HepG2 (cell line): ENCODE data around the gene NEK6. TPM values are rescaled to one million over a fixed set of nuclear protein-coding genes. Genes with fewer than 3 reads are reported as not detected.

Experiments used
- ATAC-seq: fragments of 200-7000 bp; cut with Tn5 transposase; 3 replicates; pipeline ENCODE4 v1.9.1; 2020; ENCODE audit warnings: mild to moderate bottlenecking, moderate library complexity
- BruUV-seq: library from RNA; stranded (reverse); fragments of 400-500 nt; replicated peaks from 2 replicates; lab custom pipeline; 2021; lab: Mats Ljungman, UMichigan
- CTCF ChIA-PET: fragments of 300-600 bp; formaldehyde crosslinking; extraction: SDS; loops from one replicate; lab custom pipeline; 2021; ENCODE audit warnings: low total read pairs, inconsistent platforms, low intra/inter-chr PET ratio; lab: Yijun Ruan, JAX
- POLR2A ChIA-PET: fragments of 350-600 bp; sonication (Branson Sonifier 250); formaldehyde crosslinking; loops from one replicate; lab custom pipeline; 2020; ENCODE audit warnings: antibody characterized with exemption, inconsistent platforms; lab: Yijun Ruan, JAX
- DNase-seq: peaks from one replicate; pipeline ENCODE4 v3.0.0-alpha.2; 2015; ENCODE audit warnings: low spot score
- FAIRE-seq: peaks from 3 replicates; lab custom pipeline; 2011; peaks lifted over from hg19 to GRCh38; lab: Jason Lieb, UNC
- H2AFZ ChIP-seq: one replicate; pipeline ENCODE4 v1.6.1; 2011; ENCODE audit warnings: low read length, inconsistent platforms
- H3K27ac ChIP-seq: fragments of 300-600 bp; 3 replicates; pipeline ENCODE4 v1.8.0; 2011; ENCODE audit warnings: mixed run types, mild to moderate bottlenecking, mixed read lengths, low read length, inconsistent platforms; ENCODE audit not compliant: insufficient read depth; ENCODE audit errors: extremely low read length
- H3K27me3 ChIP-seq, 2 experiments: fragments of 200-600 bp in 1 of 2; 2 replicates in 1 of 2; 3 replicates in 1 of 2; pipeline versions ENCODE4 v1.6.0 to v1.8.0; 2011; ENCODE audit warnings: low read length in 2 of 2, mild to moderate bottlenecking in 2 of 2, moderate library complexity in 2 of 2, inconsistent platforms in 1 of 2; ENCODE audit not compliant: insufficient read depth in 2 of 2, control insufficient read depth in 1 of 2
- H3K36me3 ChIP-seq, 2 experiments: fragments of 200-600 bp in 1 of 2; replicated peaks in 1 of 2; 2 replicates in 1 of 2; 3 replicates in 1 of 2; pipeline versions ENCODE4 v1.5.1 to v1.8.0; 2011; ENCODE audit warnings: low read length in 2 of 2, inconsistent platforms in 1 of 2; ENCODE audit not compliant: insufficient read depth in 2 of 2, control insufficient read depth in 1 of 2
- H3K4me1 ChIP-seq: 2 replicates; pipeline ENCODE4 v1.5.1; 2012; ENCODE audit warnings: low read length, inconsistent platforms; ENCODE audit not compliant: insufficient read depth
- H3K4me2 ChIP-seq: 2 replicates; pipeline ENCODE4 v1.6.0; 2011; ENCODE audit warnings: low read depth, low read length, inconsistent platforms
- H3K4me3 ChIP-seq, 3 experiments: fragments of 200-600 bp in 1 of 3; sonication (generic), shearing (Covaris generic) in 1 of 3; replicated peaks in 1 of 3; 2 replicates each; pipeline ENCODE4 v1.5.1; 2011 to 2016; ENCODE audit warnings: low read length in 3 of 3, inconsistent platforms in 2 of 3, low read depth in 2 of 3, mild to moderate bottlenecking in 2 of 3, control low read depth in 1 of 3, mixed read lengths in 1 of 3; ENCODE audit not compliant: insufficient read depth in 1 of 3
- H3K79me2 ChIP-seq: one replicate; pipeline ENCODE4 v1.6.1; 2011; ENCODE audit warnings: low read length, inconsistent platforms; ENCODE audit not compliant: insufficient read depth
- H3K9ac ChIP-seq: 2 replicates; pipeline ENCODE4 v1.6.0; 2011; ENCODE audit warnings: mild to moderate bottlenecking, low read depth, low read length, inconsistent platforms; ENCODE audit not compliant: insufficient read depth
- H3K9me3 ChIP-seq: 2 replicates; pipeline ENCODE4 v1.5.1; 2012; ENCODE audit warnings: mild to moderate bottlenecking, low read length
- H4K20me1 ChIP-seq: 2 replicates; pipeline ENCODE4 v1.6.0; 2011; ENCODE audit warnings: inconsistent platforms, mild to moderate bottlenecking, low read length, moderate library complexity; ENCODE audit not compliant: insufficient read depth
- CENPT ChIP-seq: sonication (generic); formaldehyde crosslinking; IDR thresholded peaks from 2 replicates; pipeline ENCODE4 v1.8.0; 2022; ENCODE audit warnings: low read depth, mild to moderate bottlenecking, moderate library complexity, missing genetic modification reagents
- FIP1L1 ChIP-seq: fragments of 200-400 bp; formaldehyde crosslinking; IDR thresholded peaks from 2 replicates; pipeline ENCODE4 v1.6.1; 2018; ENCODE audit warnings: low read depth, mild to moderate bottlenecking, low read length, moderate library complexity, borderline replicate concordance; ENCODE audit not compliant: insufficient read depth
- MEIS2 ChIP-seq: sonication (generic); formaldehyde crosslinking; IDR thresholded peaks from 2 replicates; pipeline ENCODE4 v1.9.0; 2021; ENCODE audit warnings: mild to moderate bottlenecking, missing genetic modification reagents
- PHF21A ChIP-seq: sonication (generic); formaldehyde crosslinking; IDR thresholded peaks from 2 replicates; pipeline ENCODE4 v1.5.0; 2020; ENCODE audit warnings: mild to moderate bottlenecking, missing genetic modification reagents
- POGK ChIP-seq: sonication (generic); formaldehyde crosslinking; conservative IDR thresholded peaks from 2 replicates; pipeline ENCODE4 v1.8.0; 2022; ENCODE audit warnings: mild to moderate bottlenecking, moderate library complexity, missing genetic modification reagents
- PRPF4 ChIP-seq: fragments of 200-400 bp; formaldehyde crosslinking; IDR thresholded peaks from 2 replicates; pipeline ENCODE4 v1.6.1; 2016; ENCODE audit warnings: low read length, low read depth; ENCODE audit not compliant: poor library complexity, severe bottlenecking
- ZBTB8A ChIP-seq: sonication (generic); formaldehyde crosslinking; IDR thresholded peaks from 2 replicates; pipeline ENCODE4 v1.4.0; 2020; ENCODE audit warnings: mild to moderate bottlenecking, low read depth, missing genetic modification reagents, borderline replicate concordance
- ZNF224 ChIP-seq: sonication (generic); formaldehyde crosslinking; IDR thresholded peaks from 2 replicates; pipeline ENCODE4 v1.5.0; 2020; ENCODE audit warnings: mild to moderate bottlenecking, missing genetic modification reagents
- ZNF256 ChIP-seq: sonication (generic); formaldehyde crosslinking; conservative IDR thresholded peaks from 2 replicates; pipeline ENCODE4 v1.4.0; 2020; ENCODE audit warnings: missing genetic modification reagents
- ZNF317 ChIP-seq: sonication (generic); formaldehyde crosslinking; IDR thresholded peaks from 2 replicates; pipeline ENCODE4 v1.5.0; 2020; ENCODE audit warnings: mild to moderate bottlenecking, missing genetic modification reagents
- ZNF337 ChIP-seq: sonication (generic); formaldehyde crosslinking; IDR thresholded peaks from 2 replicates; pipeline ENCODE4 v1.5.1; 2020; ENCODE audit warnings: missing genetic modification reagents, low read depth, mild to moderate bottlenecking, borderline replicate concordance
- ZNF629 ChIP-seq: sonication (generic); formaldehyde crosslinking; conservative IDR thresholded peaks from 2 replicates; pipeline ENCODE4 v1.5.0; 2020; ENCODE audit warnings: missing genetic modification reagents
- ZNF766 ChIP-seq: sonication (generic); formaldehyde crosslinking; IDR thresholded peaks from 2 replicates; pipeline ENCODE4 v1.5.0; 2020; ENCODE audit warnings: missing genetic modification reagents, borderline replicate concordance
- ZNF790 ChIP-seq: sonication (generic); formaldehyde crosslinking; IDR thresholded peaks from 2 replicates; pipeline ENCODE4 v1.8.0; 2022; ENCODE audit warnings: missing genetic modification reagents, mild to moderate bottlenecking, borderline replicate concordance
- ZNF891 ChIP-seq: sonication (generic); formaldehyde crosslinking; IDR thresholded peaks from 2 replicates; pipeline ENCODE4 v1.5.0; 2020; ENCODE audit warnings: mild to moderate bottlenecking, missing genetic modification reagents
- WGBS: methylation state at CpG from one replicate; pipeline ENCODE4 v1.1.6; 2017; ENCODE audit warnings: low lambda C conversion rate; 5-methylcytosine and 5-hydroxymethylcytosine counted together
- in situ Hi-C: cut with HindIII; loops from 2 replicates; pipeline ENCODE4 v1.10.0; 2017; ENCODE audit warnings: low pct_unique_long_range_greater_than_20kb; ENCODE audit not compliant: extremely low pct_ligation_motif_present
- intact Hi-C: fragments of 100-400 bp; cut with micrococcal nuclease; formaldehyde crosslinking; loops from one replicate; pipeline ENCODE4 v1.10.0; 2022; ENCODE audit not compliant: unreplicated experiment
- polyA plus RNA-seq, 8 experiments: library from polyadenylated mRNA; depleted of rRNA in 3 of 8; stranded (reverse) in 7 of 8; unstranded in 1 of 8; fragments of >200 nt; fragmentation: Illumina TruSeq in 4 of 8; extraction: Trizol in 4 of 8; gene quantifications; 2 replicates each; pipeline versions ENCODE4 v1.2.1 to v1.2.3, GENCODE V29; 2011 to 2016; ENCODE audit warnings: low read depth in 4 of 8, missing spikeins in 1 of 8, mixed read lengths in 1 of 8; ENCODE audit not compliant: insufficient read depth in 1 of 8
- total RNA-seq, 5 experiments: library from RNA; depleted of rRNA; stranded (reverse); fragments of >200 nt; fragmentation: Illumina TruSeq; extraction: Trizol; gene quantifications; 2 replicates each; pipeline ENCODE4 v1.2.3, GENCODE V29; 2016; ENCODE audit warnings: low read depth in 1 of 5

Gene NEK6
- total and polyA plus RNA-seq, 2 of the 13 experiments (the other 11 are each of a cell fraction or from before 2014, with no cell fraction given), result 30.4 to 119 TPM

DNA sequence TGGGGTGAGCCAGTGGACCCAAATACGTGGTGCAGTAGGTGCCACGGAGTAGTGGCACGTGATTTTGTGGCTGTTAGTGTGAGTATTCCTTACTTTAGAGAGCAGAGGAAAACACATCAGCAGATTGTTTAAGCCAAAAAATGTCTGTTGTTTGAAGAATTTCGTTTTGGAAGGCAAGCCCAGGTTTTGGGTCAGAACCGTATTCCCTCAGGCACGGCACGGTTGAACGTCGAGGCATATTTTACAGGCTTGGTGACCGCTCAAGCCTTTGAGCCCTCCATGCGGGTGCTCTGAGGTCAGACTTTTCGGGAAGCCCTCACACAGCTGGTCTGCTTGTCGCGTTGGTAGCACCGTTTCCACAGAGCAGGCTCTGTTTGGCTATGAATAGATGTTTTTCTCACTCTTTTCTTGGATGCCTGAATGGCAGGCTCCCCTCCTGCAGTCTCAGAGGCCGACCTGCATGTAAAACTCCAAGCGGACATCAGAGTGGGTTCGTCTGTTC, 27.2 kb downstream of the NEK6 start (continued):
- TF ChIP-seq ZBTB8A (CRISPR knock-in tag) (no peak), ZNF790 (CRISPR knock-in tag) (0 out of 2 replicates have a peak, but pooled peaks have one; percentile 52), PRPF4 (peak; percentile 66), ZNF256 (CRISPR knock-in tag) (no peak), PHF21A (0 out of 2 replicates have a peak, but pooled peaks have one; percentile 21), ZNF317 (CRISPR knock-in tag) (0 out of 2 replicates have a peak, but pooled peaks have one; percentile 9), ZNF337 (no peak), POGK (CRISPR knock-in tag) (0 out of 2 replicates have a peak, but pooled peaks have one; percentile 8)

GRCh38 chr9:124285490-124285889, 27.7 kb downstream of the NEK6 start:
- intact Hi-C loops, result loop anchor here (2.0 to 10.0 kb wide), 2 partner anchors 27 to 151 kb away; no protein-coding TSS in a partner anchor
- peak overlapping the region; percentile 77 for H3K4me2 ChIP-seq
- H3K9ac ChIP-seq, result 0 out of 2 replicates have a peak overlapping the region, but pooled peaks have one; percentile 57
- FAIRE-seq (no peak), DNase-seq (no peak), ATAC-seq (no peak)
- CTCF ChIA-PET, result no interaction called here
- POLR2A ChIA-PET, result no interaction called here
- peak overlapping the region in 1 of 3 experiments; percentile 8; a peak in 1 of 6 replicates for H3K4me3 ChIP-seq
- BruUV-seq, result no TSS peak
- in situ Hi-C loops, result no loop called here
- H3K4me1 ChIP-seq, result peaks cover 94% of the 10 kb centered on the region
- no peak overlapping the region for H2AFZ ChIP-seq
- H3K27ac ChIP-seq, result peak overlapping the region; percentile 82
- 80% methylated on average over 7 of the region's 11 CpGs for WGBS
- H4K20me1 ChIP-seq, result peaks cover 5% of the 10 kb centered on the region; the same call in 1 of the 2 replicates
- peaks cover 16 to 19% of the 10 kb centered on the region in 2 experiments for H3K36me3 ChIP-seq
- TF ChIP-seq PHF21A (0 out of 2 replicates have a peak, but pooled peaks have one; percentile 9), MEIS2 (CRISPR knock-in tag) (no peak), CENPT (CRISPR knock-in tag) (no peak), FIP1L1 (0 out of 2 replicates have a peak, but pooled peaks have one; percentile 11), ZNF629 (CRISPR knock-in tag) (peak; percentile 71), ZNF766 (CRISPR knock-in tag) (0 out of 2 replicates have a peak, but pooled peaks have one; percentile 34), ZNF224 (CRISPR knock-in tag) (peak; percentile 57; the same call in 1 of the 2 replicates), ZNF891 (CRISPR knock-in tag) (peak; percentile 75; the same call in 1 of the 2 replicates)
- H3K79me2 ChIP-seq, result peaks cover 91% of the 10 kb centered on the region
- H3K9me3 ChIP-seq, result no peaks in the 10 kb centered on the region
- no peaks in the 10 kb centered on the region for H3K27me3 ChIP-seq
